ENCODE results near the gene MCU. TPM values are rescaled to one million over a fixed set of nuclear protein-coding genes. Genes with fewer than 3 reads are reported as not detected.

Gene MCU
- total RNA-seq, 1 experiment from 2014 or later: 18.7 TPM

DNA sequence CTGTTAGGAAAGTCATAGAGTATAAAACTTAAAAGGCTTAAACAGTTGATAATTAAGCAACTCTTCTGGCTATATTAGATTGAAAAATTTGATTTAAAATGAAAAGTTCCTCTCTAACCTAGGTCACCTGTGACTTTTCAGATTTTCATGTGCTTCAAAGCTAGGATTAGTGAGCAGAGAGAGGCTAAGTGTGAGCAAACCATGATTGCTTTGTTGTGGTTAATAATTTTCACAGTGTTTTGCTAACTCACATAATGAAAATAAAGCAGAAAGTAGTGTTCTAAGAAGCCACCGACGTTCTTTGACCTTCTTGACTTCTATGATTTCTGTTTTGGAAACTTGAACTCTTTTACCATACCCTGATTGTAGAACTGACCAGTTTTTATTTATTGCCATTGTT, 126.1 kb downstream of the MCU start:
- H3K36me3 ChIP-seq (ENCODE audit: insufficient read depth, low read length, poor library complexity, severe bottlenecking): no peaks in the 10 kb centered on the region
- intact Hi-C loops (cut with micrococcal nuclease; ENCODE audit: unreplicated experiment): no loop called here
- DNase-seq (ENCODE audit: low spot score): no peak
- H3K4me3 ChIP-seq (ENCODE audit: low read depth, low read length, poor library complexity, severe bottlenecking): no peak overlapping the region
- no peak overlapping the region for H3K27ac ChIP-seq (ENCODE audit: low read depth, low read length, poor library complexity, severe bottlenecking)
- no peaks in the 10 kb centered on the region for H3K4me1 ChIP-seq (ENCODE audit: insufficient read depth, low read length, poor library complexity, severe bottlenecking)
- TF ChIP-seq EZH2 (IDR thresholded peaks at IDR 0.05; ENCODE audit: borderline replicate concordance, low read depth, low read length, poor library complexity, severe bottlenecking): no peak
- TF ChIP-seq, protein P1, sequence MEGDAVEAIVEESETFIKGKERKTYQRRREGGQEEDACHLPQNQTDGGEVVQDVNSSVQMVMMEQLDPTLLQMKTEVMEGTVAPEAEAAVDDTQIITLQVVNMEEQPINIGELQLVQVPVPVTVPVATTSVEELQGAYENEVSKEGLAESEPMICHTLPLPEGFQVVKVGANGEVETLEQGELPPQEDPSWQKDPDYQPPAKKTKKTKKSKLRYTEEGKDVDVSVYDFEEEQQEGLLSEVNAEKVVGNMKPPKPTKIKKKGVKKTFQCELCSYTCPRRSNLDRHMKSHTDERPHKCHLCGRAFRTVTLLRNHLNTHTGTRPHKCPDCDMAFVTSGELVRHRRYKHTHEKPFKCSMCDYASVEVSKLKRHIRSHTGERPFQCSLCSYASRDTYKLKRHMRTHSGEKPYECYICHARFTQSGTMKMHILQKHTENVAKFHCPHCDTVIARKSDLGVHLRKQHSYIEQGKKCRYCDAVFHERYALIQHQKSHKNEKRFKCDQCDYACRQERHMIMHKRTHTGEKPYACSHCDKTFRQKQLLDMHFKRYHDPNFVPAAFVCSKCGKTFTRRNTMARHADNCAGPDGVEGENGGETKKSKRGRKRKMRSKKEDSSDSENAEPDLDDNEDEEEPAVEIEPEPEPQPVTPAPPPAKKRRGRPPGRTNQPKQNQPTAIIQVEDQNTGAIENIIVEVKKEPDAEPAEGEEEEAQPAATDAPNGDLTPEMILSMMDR (conservative IDR thresholded peaks at IDR 0.05; ENCODE audit: low read depth, low read length): no peak
- CTCF ChIA-PET: no interaction called here
- H3K9me3 ChIP-seq (ENCODE audit: low read depth, low read length, poor library complexity, severe bottlenecking): no peaks in the 10 kb centered on the region
- no TSS peak for BruUV-seq (replicated peaks)
- POLR2A ChIA-PET (ENCODE audit: low non-redundant PET): no interaction called here
- H3K27me3 ChIP-seq (replicated peaks; ENCODE audit: insufficient read depth, low read depth, low read length, poor library complexity): no peaks in the 10 kb centered on the region

DNA sequence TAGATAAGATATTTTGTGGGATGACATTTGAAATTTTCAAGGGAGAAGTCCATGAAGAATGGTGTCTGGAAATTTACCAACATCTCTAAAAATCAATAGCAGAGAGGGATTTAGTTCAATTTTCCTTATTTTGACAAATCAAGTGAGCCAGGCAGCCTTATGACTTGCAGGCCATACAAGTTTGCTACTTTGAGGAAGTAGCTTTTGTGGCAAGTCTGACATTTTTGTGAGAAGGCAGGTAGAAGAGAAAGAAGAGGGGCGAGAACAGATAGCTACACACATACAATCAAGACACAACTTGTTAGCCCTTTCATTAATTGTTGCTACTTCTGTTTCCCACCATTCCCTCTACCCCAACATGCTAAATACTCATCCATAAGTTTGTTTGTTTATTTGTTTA, 127.1 kb downstream of the MCU start:
- Histone ChIP-seq H3K27me3 (replicated peaks; ENCODE audit: insufficient read depth, low read depth, low read length, poor library complexity) (no peaks in the 10 kb centered on the region), H3K9me3 (ENCODE audit: low read depth, low read length, poor library complexity, severe bottlenecking) (no peaks in the 10 kb centered on the region), H3K27ac (ENCODE audit: low read depth, low read length, poor library complexity, severe bottlenecking) (no peak overlapping the region), H3K4me3 (ENCODE audit: low read depth, low read length, poor library complexity, severe bottlenecking) (no peak overlapping the region), H3K36me3 (ENCODE audit: insufficient read depth, low read length, poor library complexity, severe bottlenecking) (no peaks in the 10 kb centered on the region), H3K4me1 (ENCODE audit: insufficient read depth, low read length, poor library complexity, severe bottlenecking) (no peaks in the 10 kb centered on the region)
- no peak for TF ChIP-seq EZH2 (IDR thresholded peaks at IDR 0.05; ENCODE audit: borderline replicate concordance, low read depth, low read length, poor library complexity, severe bottlenecking)
- TF ChIP-seq, protein P1 (conservative IDR thresholded peaks at IDR 0.05; ENCODE audit: low read depth, low read length): no peak
- intact Hi-C loops (cut with micrococcal nuclease; ENCODE audit: unreplicated experiment): no loop called here
- no TSS peak for BruUV-seq (replicated peaks)
- ChIA-PET CTCF (no interaction called here), POLR2A (ENCODE audit: low non-redundant PET) (no interaction called here)
- DNase-seq (ENCODE audit: low spot score): no peak

DNA sequence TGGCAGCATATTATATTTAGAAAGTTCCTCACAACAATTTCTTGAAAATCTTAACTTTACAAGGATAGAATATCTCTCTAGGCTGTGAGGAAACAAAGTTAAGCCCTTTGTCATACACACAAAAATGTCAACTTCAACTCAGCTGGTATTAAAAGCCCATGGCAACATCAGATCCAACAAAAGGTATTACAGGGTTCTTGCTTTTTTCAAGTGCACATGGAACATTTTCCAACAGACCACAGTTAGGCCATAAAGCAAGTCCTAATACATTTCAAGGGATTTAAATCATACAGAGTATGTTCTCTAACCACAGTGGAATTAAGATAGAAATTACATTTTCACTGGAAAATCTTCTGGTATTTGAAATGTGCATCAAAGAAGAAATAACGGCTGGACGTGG, 129.7 kb downstream of the MCU start:
- intact Hi-C loops (cut with micrococcal nuclease; ENCODE audit: unreplicated experiment): no loop called here

More for the DNA sequence above, 129.7 kb downstream of the MCU start:
- TF ChIP-seq, protein P1 (conservative IDR thresholded peaks at IDR 0.05; ENCODE audit: low read depth, low read length): no peak
- no peak for TF ChIP-seq EZH2 (IDR thresholded peaks at IDR 0.05; ENCODE audit: borderline replicate concordance, low read depth, low read length, poor library complexity, severe bottlenecking)
- DNase-seq (ENCODE audit: low spot score): no peak
- Histone ChIP-seq H3K9me3 (ENCODE audit: low read depth, low read length, poor library complexity, severe bottlenecking) (no peaks in the 10 kb centered on the region), H3K36me3 (ENCODE audit: insufficient read depth, low read length, poor library complexity, severe bottlenecking) (no peaks in the 10 kb centered on the region), H3K4me1 (ENCODE audit: insufficient read depth, low read length, poor library complexity, severe bottlenecking) (no peaks in the 10 kb centered on the region), H3K27me3 (replicated peaks; ENCODE audit: insufficient read depth, low read depth, low read length, poor library complexity) (no peaks in the 10 kb centered on the region), H3K4me3 (ENCODE audit: low read depth, low read length, poor library complexity, severe bottlenecking) (no peak overlapping the region), H3K27ac (ENCODE audit: low read depth, low read length, poor library complexity, severe bottlenecking) (no peak overlapping the region)
- CTCF ChIA-PET: no interaction called here
- POLR2A ChIA-PET (ENCODE audit: low non-redundant PET): interaction anchor here (0.6 kb wide), 1 partner anchor 25 kb away, joined by 3 read pairs; no protein-coding TSS in a partner anchor
- no TSS peak for BruUV-seq (replicated peaks)

All from A673 (cell line).